HEK293 (cell line): ENCODE results near the gene ALOXE3.

Experiments
- BCL11B ChIP-seq: fragments of 450-650 bp; formaldehyde crosslinking; IDR thresholded peaks from 2 replicates; pipeline ENCODE4 v1.5.1; 2016; ENCODE audit warnings: low read depth, missing biosample characterization, missing genetic modification characterization
- HOXA7 ChIP-seq: sonication (generic); formaldehyde crosslinking; IDR thresholded peaks from 2 replicates; pipeline ENCODE4 v1.8.1; 2022; ENCODE audit warnings: missing genetic modification reagents, borderline replicate concordance
- INSM2 ChIP-seq: fragments of 450-650 bp; formaldehyde crosslinking; IDR thresholded peaks from 2 replicates; pipeline ENCODE4 v1.5.1; 2016; ENCODE audit warnings: missing biosample characterization, missing genetic modification characterization
- KLF17 ChIP-seq: fragments of 450-650 bp; formaldehyde crosslinking; IDR thresholded peaks from 2 replicates; pipeline ENCODE4 v1.5.1; 2016; ENCODE audit warnings: missing biosample characterization, missing genetic modification characterization
- PATZ1 ChIP-seq: fragments of 450-650 bp; formaldehyde crosslinking; IDR thresholded peaks from 2 replicates; pipeline ENCODE4 v1.5.1; 2016; ENCODE audit warnings: missing biosample characterization, missing genetic modification characterization
- PBX3 ChIP-seq: sonication (generic); formaldehyde crosslinking; IDR thresholded peaks from 2 replicates; pipeline ENCODE4 v1.8.1; 2022; ENCODE audit warnings: mild to moderate bottlenecking, moderate library complexity, missing genetic modification reagents
- PRDM1 ChIP-seq: fragments of 450-650 bp; formaldehyde crosslinking; IDR thresholded peaks from 2 replicates; pipeline ENCODE4; 2016; ENCODE audit warnings: missing biosample characterization, missing genetic modification characterization
- ZBTB21 ChIP-seq: fragments of 450-650 bp; formaldehyde crosslinking; IDR thresholded peaks from 2 replicates; pipeline ENCODE4 v1.5.1; 2017; ENCODE audit warnings: missing biosample characterization, missing genetic modification characterization
- ZBTB44 ChIP-seq: fragments of 450-650 bp; IDR thresholded peaks from 2 replicates; pipeline ENCODE4 v1.5.1; 2018; ENCODE audit warnings: missing biosample characterization, mild to moderate bottlenecking, missing genetic modification characterization
- ZBTB48 ChIP-seq: fragments of 450-650 bp; formaldehyde crosslinking; IDR thresholded peaks from 2 replicates; pipeline ENCODE4 v1.5.1; 2016; ENCODE audit warnings: missing biosample characterization, missing genetic modification characterization
- ZIC2 ChIP-seq: fragments of 450-650 bp; formaldehyde crosslinking; IDR thresholded peaks from 2 replicates; pipeline ENCODE4 v1.5.1; 2016; ENCODE audit warnings: missing biosample characterization, missing genetic modification characterization
- ZNF16 ChIP-seq: fragments of 450-650 bp; formaldehyde crosslinking; IDR thresholded peaks from 2 replicates; pipeline ENCODE4 v1.5.1; 2016; ENCODE audit warnings: low read depth, missing biosample characterization, missing genetic modification characterization
- ZNF2 ChIP-seq: fragments of 450-650 bp; formaldehyde crosslinking; IDR thresholded peaks from 2 replicates; pipeline ENCODE4 v1.5.1; 2016; ENCODE audit warnings: missing biosample characterization, missing genetic modification characterization
- ZNF248 ChIP-seq: fragments of 450-650 bp; formaldehyde crosslinking; IDR thresholded peaks from 2 replicates; pipeline ENCODE4 v1.5.1; 2017; ENCODE audit warnings: missing biosample characterization, missing genetic modification characterization
- ZNF274 ChIP-seq, 2 experiments: fragments of 200-500 bp in 1 of 2; fragments of 450-650 bp in 1 of 2; sonication (Bioruptor generic) in 1 of 2; formaldehyde crosslinking in 1 of 2; IDR thresholded peaks; 2 replicates each; pipeline versions ENCODE4 v1.5.1 to v1.6.1; 2014 to 2016; ENCODE audit warnings: borderline replicate concordance in 1 of 2, inconsistent platforms in 1 of 2, low read length in 1 of 2, missing biosample characterization in 1 of 2, missing genetic modification characterization in 1 of 2
- ZNF366 ChIP-seq: fragments of 450-650 bp; formaldehyde crosslinking; conservative IDR thresholded peaks from 2 replicates; pipeline ENCODE4 v1.5.1; 2016; ENCODE audit warnings: missing biosample characterization, missing genetic modification characterization
- ZNF398 ChIP-seq: fragments of 450-650 bp; formaldehyde crosslinking; IDR thresholded peaks from 2 replicates; pipeline ENCODE4 v1.5.1; 2017; ENCODE audit warnings: missing biosample characterization, missing genetic modification characterization
- ZNF555 ChIP-seq: fragments of 450-650 bp; formaldehyde crosslinking; conservative IDR thresholded peaks from 2 replicates; pipeline ENCODE4 v1.5.1; 2017; ENCODE audit warnings: missing biosample characterization, mild to moderate bottlenecking, missing genetic modification characterization, inconsistent platforms
- ZNF600 ChIP-seq: fragments of 450-650 bp; formaldehyde crosslinking; IDR thresholded peaks from 2 replicates; pipeline ENCODE4 v1.5.1; 2016; ENCODE audit warnings: missing biosample characterization, missing genetic modification characterization
- ZNF639 ChIP-seq: fragments of 450-650 bp; formaldehyde crosslinking; IDR thresholded peaks from 2 replicates; pipeline ENCODE4 v1.5.1; 2016; ENCODE audit warnings: missing biosample characterization, missing genetic modification characterization
- ZNF645 ChIP-seq: fragments of 450-650 bp; formaldehyde crosslinking; IDR thresholded peaks from 2 replicates; pipeline ENCODE4; 2016; ENCODE audit warnings: missing biosample characterization, missing genetic modification characterization
- ZSCAN23 ChIP-seq: fragments of 450-650 bp; formaldehyde crosslinking; IDR thresholded peaks from 2 replicates; pipeline ENCODE4 v1.5.1; 2016; ENCODE audit warnings: missing biosample characterization, missing genetic modification characterization
- ZXDB ChIP-seq: fragments of 450-650 bp; formaldehyde crosslinking; IDR thresholded peaks from 2 replicates; pipeline ENCODE4 v1.5.1; 2016; ENCODE audit warnings: missing biosample characterization, missing genetic modification characterization

ALOXE3 gene

GRCh38 chr17:8119581-8120519 lies 1.5 kb upstream of the ALOXE3 start (continued):
- TF ChIP-seq INSM2 (tag by site-specific recombination) (peak; percentile 73), BCL11B (tag by site-specific recombination) (peak; percentile 52; the same call in 1 of the 2 replicates), ZNF2 (tag by site-specific recombination) (no peak), ZNF600 (tag by site-specific recombination) (no peak; the same call in 1 of the 2 replicates), KLF17 (tag by site-specific recombination) (peak; percentile 39), ZBTB48 (tag by site-specific recombination) (peak; percentile 18; the same call in 1 of the 2 replicates), ZIC2 (peak; percentile 14; the same call in 1 of the 2 replicates), ZNF274 (IDR thresholded peaks at IDR 0.05; ENCODE audit: low read length) (no peak), ZNF274 (tag by site-specific recombination; IDR thresholded peaks at IDR 0.05; ENCODE audit: borderline replicate concordance) (no peak), ZNF645 (no peak), ZSCAN23 (tag by site-specific recombination) (peak; percentile 55; the same call in 1 of the 2 replicates), HOXA7 (CRISPR knock-in tag) (no peak), PRDM1 (tag by site-specific recombination) (peak; percentile 87), ZNF555 (no peak), ZBTB44 (tag by site-specific recombination) (peak; percentile 83), PATZ1 (tag by site-specific recombination) (peak; percentile 75), ZNF248 (no peak), ZNF366 (tag by site-specific recombination) (peak; percentile 98), ZNF398 (tag by site-specific recombination) (no peak), ZXDB (tag by site-specific recombination) (no peak), ZNF16 (no peak), ZNF639 (tag by site-specific recombination) (peak; percentile 12; the same call in 1 of the 2 replicates), PBX3 (CRISPR knock-in tag) (no peak), ZBTB21 (tag by site-specific recombination) (no peak)
